AG10803 (cell line): ENCODE measurements around the gene CACNB2.

Experiments used
- DNase-seq: peaks from one replicate; pipeline ENCODE4 v3.0.0; 2010; ENCODE audit warnings: low read depth
- H3K4me3 ChIP-seq: 2 replicates; pipeline ENCODE4 v1.5.1; 2011; ENCODE audit warnings: mild to moderate bottlenecking, low read length, control low read depth
- TF ChIP-seq, protein P1 (sequence below): conservative IDR thresholded peaks from 2 replicates; pipeline ENCODE4 v1.5.1; 2011; ENCODE audit warnings: mild to moderate bottlenecking, low read length, control low read depth, inconsistent platforms

The CACNB2 gene

DNA sequence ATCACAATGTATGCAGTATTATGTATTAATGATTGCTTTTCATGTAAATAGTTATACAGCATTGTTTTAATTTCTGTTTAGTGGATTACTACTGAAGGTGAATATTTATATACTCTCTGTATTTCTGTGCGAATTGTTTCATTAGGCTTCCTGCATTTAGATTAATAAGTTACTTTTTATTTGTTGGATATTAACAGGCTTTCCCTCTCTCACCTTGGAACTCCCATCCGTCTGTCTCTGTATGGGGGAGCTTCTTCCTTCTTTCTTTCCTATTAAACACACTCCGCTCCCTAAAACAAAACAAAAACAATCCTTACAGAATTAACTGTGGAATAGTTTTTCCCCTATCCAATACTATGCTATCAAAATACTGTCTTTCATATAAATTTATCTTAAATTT is 205.1 kb downstream of the CACNB2 start:
- DNase-seq, result no peak
- TF ChIP-seq, protein P1, sequence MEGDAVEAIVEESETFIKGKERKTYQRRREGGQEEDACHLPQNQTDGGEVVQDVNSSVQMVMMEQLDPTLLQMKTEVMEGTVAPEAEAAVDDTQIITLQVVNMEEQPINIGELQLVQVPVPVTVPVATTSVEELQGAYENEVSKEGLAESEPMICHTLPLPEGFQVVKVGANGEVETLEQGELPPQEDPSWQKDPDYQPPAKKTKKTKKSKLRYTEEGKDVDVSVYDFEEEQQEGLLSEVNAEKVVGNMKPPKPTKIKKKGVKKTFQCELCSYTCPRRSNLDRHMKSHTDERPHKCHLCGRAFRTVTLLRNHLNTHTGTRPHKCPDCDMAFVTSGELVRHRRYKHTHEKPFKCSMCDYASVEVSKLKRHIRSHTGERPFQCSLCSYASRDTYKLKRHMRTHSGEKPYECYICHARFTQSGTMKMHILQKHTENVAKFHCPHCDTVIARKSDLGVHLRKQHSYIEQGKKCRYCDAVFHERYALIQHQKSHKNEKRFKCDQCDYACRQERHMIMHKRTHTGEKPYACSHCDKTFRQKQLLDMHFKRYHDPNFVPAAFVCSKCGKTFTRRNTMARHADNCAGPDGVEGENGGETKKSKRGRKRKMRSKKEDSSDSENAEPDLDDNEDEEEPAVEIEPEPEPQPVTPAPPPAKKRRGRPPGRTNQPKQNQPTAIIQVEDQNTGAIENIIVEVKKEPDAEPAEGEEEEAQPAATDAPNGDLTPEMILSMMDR, result no peak
- no peak overlapping the region for H3K4me3 ChIP-seq

DNA sequence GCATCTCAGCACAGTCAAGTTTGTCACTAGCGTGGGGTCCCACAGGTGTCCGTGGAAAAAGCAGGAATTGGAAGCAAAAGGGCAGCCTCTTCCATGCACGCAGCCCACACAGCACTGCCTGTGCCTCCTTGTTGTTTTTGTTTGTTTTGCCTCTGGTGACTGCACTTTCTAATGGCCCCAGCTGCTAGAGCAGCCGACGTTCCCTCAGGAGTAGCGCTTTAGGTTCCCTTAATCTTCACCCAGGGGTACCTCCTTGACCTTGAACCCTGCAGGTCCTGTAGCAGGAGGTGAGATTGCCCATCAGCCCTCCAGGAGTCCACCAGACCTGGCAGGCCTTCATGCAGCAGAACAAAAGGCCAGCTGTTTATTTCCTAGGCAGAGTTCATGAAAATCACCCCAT is 210.1 kb downstream of the CACNB2 start:
- H3K4me3 ChIP-seq, result no peak overlapping the region
- DNase-seq, result no peak
- TF ChIP-seq, protein P1, result no peak

DNA sequence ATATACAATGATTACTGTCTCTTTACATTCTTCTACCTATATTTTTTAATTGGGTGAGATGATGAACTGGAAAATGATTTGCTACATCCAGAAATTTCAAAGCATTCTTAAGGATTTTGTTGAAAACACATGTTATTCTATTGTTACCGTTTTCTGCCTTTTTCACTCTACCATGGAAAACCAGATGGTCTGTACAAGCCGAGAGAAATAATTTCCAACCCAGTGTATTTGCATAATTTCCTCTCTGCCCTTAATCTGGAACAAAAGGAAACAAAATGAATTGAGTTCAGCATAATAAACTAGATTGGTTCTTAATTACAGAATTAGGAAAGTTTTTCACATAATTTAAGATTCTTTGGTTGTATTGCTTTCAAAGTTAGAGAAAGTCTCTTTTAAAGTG is 211.2 kb downstream of the CACNB2 start:
- no peak for DNase-seq
- TF ChIP-seq, protein P1, result no peak
- no peak overlapping the region for H3K4me3 ChIP-seq

DNA sequence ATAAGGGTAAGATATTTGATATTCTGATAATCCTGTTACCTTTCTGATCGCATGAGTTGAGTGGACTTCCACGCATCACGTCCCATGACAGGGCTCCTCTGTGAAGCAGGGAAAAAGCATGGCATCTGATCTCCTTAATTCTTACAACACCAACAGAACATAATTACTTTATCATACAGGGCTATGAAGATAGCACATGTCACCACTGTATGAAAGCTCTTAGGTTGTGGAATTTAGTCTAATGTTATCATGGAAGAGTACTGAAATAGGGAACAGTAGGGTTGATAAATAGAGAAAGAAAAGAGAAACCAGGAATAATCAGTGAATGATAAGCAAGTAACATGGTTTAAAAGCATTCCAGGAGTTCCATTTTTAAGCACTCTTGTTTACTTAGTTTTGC is 212.0 kb downstream of the CACNB2 start:
- no peak overlapping the region for H3K4me3 ChIP-seq
- no peak for DNase-seq
- TF ChIP-seq, protein P1, result no peak

DNA sequence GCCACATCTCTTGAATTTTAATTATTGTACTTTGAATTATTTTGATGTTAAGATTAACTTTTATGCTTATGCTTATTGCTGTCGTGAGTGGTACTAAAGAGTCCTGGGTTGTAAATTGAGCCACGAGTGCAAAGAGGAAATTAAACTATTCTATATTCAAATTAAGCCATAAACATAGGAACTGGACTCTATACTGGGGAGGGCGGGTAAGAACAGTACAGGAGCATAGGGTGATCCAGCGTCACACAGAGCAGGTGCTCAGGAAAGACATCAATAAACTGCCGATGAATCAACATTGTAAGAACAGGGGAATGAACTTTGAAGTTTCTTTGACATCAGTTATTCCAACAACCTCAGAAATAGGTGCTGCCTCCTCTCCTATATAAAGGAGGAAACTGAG is 219.6 kb downstream of the CACNB2 start:
- TF ChIP-seq, protein P1, result no peak

DNA sequence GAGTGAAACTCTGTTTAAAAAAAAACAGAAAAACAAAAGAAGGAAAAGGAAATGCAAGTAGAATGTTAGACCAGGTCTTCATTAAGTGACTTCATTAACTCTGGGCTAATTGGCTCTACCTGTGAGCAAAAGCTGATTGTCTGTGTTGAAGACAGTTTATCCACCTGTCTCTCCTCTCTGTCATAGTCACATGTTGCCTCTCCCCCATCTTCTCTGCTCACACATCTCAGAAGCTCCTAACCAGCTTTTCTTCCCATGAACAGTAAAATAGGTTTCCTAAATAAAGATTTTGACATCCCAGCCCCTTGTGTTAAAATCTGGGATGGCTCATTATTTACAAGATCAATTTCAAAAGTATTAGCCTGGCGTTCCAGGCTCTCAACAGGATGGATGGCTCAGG is 222.7 kb downstream of the CACNB2 start:
- TF ChIP-seq, protein P1, result no peak
- H3K4me3 ChIP-seq, result no peak overlapping the region
- no peak for DNase-seq

More for the DNA sequence above, 219.6 kb downstream of the CACNB2 start:
- DNase-seq, result no peak
- no peak overlapping the region for H3K4me3 ChIP-seq

DNA sequence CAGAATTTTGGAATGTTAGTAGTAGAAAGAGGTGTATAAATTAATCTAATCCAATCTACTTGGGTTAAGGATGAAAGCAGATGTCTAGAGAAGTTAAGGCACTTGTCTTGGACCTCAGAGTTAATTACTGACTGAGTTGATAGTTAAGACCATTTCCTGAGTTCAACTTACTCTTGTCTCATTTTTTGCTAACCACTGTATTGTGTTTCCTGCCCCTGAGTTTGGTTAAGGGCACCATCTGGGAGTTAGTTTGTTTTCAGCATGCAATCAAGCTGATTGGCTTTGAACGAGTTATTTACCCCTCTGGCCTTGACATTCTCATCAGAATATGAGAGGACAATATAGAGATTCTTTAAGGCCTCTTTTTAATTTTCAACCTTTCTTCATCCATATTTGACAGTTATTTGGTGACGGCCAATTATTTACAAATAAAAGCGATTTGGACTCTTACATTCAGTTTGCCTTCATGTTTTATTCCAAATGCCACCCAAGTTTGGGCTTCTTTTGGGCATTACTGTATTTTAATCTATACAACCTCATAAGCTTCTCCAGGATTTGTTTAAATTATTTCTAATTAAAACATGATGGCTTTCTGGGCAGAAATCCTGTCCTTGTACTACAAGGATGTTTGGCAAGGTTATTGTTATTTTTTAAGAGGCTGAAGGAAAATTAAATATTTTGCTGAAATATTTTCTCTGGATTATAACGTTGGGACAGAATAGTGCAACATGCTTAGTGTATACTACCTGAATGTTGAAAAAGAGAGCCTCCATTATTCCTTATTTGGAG is 225.0 kb downstream of the CACNB2 start:
- no peak for DNase-seq
- TF ChIP-seq, protein P1, result no peak
- H3K4me3 ChIP-seq, result no peak overlapping the region
